Cardiac fibroblast (primary cell): Measurements from ENCODE around the gene THBD.

Source experiments
- DNase-seq, 2 donors: peaks; one replicate each; pipeline versions ENCODE4 v3.0.0 to v3.0.0-alpha.2; 2010; ENCODE audit warnings: low read depth in 2 of 2
- H3K4me3 ChIP-seq, 2 donors: replicated peaks in 1 of 2; 1 replicate in 1 of 2; 2 replicates in 1 of 2; pipeline ENCODE4 v1.5.1; 2011; ENCODE audit warnings: low read depth in 2 of 2, low read length in 2 of 2, mild to moderate bottlenecking in 2 of 2, moderate library complexity in 1 of 2
- TF ChIP-seq, protein P1 (sequence below): IDR thresholded peaks from one replicate; pipeline ENCODE4 v1.5.1; 2011; ENCODE audit warnings: low read depth, mild to moderate bottlenecking, low read length, inconsistent platforms

The THBD gene

DNA sequence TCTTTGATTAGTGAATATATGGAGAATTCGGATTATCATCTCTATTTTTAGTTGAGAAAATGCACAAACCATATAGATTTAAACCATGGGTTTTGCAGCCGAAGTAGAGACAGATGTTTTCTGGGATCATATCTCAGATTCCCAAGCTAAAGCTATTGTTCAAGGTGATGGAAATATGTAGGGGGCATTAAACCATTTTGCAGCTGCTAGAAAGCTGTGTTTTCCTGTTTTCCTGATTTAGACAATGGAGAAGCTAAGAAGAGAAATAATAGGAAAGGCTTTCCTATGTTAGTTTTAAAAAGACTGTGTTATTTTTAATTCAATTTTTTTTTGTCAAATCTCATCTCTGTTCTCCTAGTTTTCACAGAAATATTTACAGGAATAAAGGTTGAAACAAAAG is 30.5 kb upstream of the THBD start:
- DNase-seq = no peak
- TF ChIP-seq, protein P1, sequence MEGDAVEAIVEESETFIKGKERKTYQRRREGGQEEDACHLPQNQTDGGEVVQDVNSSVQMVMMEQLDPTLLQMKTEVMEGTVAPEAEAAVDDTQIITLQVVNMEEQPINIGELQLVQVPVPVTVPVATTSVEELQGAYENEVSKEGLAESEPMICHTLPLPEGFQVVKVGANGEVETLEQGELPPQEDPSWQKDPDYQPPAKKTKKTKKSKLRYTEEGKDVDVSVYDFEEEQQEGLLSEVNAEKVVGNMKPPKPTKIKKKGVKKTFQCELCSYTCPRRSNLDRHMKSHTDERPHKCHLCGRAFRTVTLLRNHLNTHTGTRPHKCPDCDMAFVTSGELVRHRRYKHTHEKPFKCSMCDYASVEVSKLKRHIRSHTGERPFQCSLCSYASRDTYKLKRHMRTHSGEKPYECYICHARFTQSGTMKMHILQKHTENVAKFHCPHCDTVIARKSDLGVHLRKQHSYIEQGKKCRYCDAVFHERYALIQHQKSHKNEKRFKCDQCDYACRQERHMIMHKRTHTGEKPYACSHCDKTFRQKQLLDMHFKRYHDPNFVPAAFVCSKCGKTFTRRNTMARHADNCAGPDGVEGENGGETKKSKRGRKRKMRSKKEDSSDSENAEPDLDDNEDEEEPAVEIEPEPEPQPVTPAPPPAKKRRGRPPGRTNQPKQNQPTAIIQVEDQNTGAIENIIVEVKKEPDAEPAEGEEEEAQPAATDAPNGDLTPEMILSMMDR = no peak
- no peak overlapping the region for H3K4me3 ChIP-seq

- TF ChIP-seq, protein P1 = peak; percentile 9
Observed at GRCh38 chr20:23079016-23079351, 29.5 kb upstream of the THBD start.

DNA sequence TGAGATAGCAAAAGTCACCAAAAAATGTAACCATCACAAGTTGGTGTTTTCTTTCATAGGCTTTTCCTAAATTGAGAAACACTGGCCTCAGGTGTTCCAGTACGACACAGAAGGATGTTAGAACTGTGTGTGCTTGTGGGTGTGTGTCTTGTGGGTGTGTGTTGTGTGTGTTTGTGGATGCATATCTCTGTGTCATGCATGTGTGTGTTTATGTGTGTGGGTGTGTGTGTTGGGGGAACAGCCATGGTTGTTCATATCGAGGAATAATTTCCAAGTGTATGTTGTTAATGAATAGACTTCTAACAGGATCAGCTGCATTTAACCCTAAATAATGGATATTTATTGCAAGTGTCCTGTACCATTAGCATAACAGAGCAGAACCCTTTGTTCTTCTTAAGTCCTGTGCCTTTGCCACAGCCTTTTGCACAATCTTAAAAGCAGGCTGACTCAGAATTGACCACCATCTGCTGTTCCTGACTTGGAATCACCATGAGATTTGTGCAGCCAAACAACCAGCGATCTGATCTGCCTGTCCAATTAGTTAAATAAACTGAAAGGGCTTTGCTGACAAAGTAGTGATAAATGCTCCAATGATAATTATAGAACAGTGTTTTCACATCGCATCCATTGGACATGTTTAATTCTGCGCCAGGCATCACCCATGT is 29.0 kb upstream of the THBD start:
- no peak overlapping the region for H3K4me3 ChIP-seq
- TF ChIP-seq, protein P1 = no peak
- DNase-seq = peak; percentile 71 to 83

More at GRCh38 chr20:23079016-23079351, 29.5 kb upstream of the THBD start:
- no peak for DNase-seq
- H3K4me3 ChIP-seq = no peak overlapping the region

GRCh38 chr20:23077277-23077676 is 27.8 kb upstream of the THBD start:
- no peak overlapping the region for H3K4me3 ChIP-seq
- TF ChIP-seq, protein P1 = no peak
- no peak for DNase-seq

DNA sequence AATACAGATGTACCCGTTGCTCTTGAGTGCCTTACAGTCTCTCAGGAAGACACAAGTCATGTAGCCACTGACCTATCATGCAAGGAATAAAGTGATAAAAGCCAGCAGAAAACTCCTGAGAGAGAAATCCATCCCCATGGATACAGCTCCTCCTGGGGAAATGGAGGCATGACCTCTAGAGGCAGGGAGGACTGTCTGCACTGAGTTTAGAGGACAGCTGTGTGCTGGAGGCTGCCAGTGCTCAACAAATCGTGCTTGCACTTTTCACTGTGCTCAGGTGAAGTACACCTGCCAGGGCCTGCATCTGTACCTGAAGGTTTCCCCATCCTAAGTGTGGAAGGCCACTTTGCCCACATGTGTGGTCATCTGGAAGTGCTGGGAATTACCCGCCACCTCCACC is 24.6 kb upstream of the THBD start:
- TF ChIP-seq, protein P1 = no peak
- no peak for DNase-seq
- H3K4me3 ChIP-seq = no peak overlapping the region

GRCh38 chr20:23072892-23073586 is 23.6 kb upstream of the THBD start:
- TF ChIP-seq, protein P1 = no peak
- no peak for DNase-seq
- H3K4me3 ChIP-seq = no peak overlapping the region

DNA sequence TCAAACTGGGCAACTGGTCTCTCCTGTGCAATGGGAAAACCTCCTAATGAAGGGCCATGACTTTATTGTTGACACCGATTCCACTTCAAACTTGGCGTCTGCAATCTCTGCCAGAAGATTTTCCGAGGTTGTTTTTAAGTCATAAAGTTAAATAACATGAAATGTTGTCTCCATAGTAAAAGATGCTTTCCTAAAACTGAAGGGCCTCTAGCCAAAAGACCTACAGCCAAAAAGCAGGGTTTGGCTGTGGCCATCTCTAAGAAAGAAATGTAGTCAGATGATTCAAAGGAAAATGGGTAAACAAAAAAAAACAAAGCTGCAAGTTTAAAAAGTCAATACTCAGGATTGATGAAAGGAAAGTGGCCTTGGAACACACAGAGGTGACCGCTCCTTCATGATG is 22.5 kb upstream of the THBD start:
- TF ChIP-seq, protein P1 = no peak
- DNase-seq = no peak
- no peak overlapping the region for H3K4me3 ChIP-seq
